Loucy (cell line): ENCODE results near the gene FLRT1.

Experiments used
- EZH2phosphoT487 ChIP-seq: fragments of 200-600 bp; IDR thresholded peaks from 2 replicates; pipeline ENCODE4 v1.6.1; 2018; ENCODE audit warnings: antibody characterized with exemption, mild to moderate bottlenecking, moderate library complexity, borderline replicate concordance
- TF ChIP-seq, protein P1 (sequence below): fragments of 200-600 bp; sonication (generic); conservative IDR thresholded peaks from 2 replicates; pipeline ENCODE4 v1.5.1; 2014; ENCODE audit warnings: mild to moderate bottlenecking, antibody characterized with exemption, low read length

DNA sequence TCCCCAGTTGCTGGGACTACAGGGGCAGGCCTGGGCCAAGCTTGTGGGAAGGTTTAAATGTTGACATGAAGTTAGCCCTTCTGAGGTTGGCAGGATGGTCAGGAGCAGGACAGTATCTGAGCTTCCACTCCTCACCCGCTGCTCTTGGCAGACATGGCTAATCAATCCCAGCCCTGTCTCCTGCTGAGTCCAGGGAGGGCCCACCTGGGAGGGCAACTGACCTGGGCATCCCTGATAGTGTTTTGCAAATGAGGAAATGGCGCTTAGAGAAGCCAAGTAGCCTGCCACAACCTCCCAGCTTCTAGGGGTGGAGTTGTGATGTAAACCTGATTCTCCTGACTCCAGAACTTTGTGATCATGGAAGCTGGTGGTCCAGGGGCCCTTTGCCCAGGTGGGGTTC lies 16.7 kb downstream of the FLRT1 start:
- TF ChIP-seq, protein P1, sequence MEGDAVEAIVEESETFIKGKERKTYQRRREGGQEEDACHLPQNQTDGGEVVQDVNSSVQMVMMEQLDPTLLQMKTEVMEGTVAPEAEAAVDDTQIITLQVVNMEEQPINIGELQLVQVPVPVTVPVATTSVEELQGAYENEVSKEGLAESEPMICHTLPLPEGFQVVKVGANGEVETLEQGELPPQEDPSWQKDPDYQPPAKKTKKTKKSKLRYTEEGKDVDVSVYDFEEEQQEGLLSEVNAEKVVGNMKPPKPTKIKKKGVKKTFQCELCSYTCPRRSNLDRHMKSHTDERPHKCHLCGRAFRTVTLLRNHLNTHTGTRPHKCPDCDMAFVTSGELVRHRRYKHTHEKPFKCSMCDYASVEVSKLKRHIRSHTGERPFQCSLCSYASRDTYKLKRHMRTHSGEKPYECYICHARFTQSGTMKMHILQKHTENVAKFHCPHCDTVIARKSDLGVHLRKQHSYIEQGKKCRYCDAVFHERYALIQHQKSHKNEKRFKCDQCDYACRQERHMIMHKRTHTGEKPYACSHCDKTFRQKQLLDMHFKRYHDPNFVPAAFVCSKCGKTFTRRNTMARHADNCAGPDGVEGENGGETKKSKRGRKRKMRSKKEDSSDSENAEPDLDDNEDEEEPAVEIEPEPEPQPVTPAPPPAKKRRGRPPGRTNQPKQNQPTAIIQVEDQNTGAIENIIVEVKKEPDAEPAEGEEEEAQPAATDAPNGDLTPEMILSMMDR, result no peak
- TF ChIP-seq EZH2phosphoT487, result no peak
